Measurements from ENCODE around the gene ASCC1.

GRCh38 chr10:72049969-72050781 lies 165.9 kb downstream of the ASCC1 start:
- TF ChIP-seq EP300 (IDR thresholded peaks at IDR 0.05) (no peak), CTCF (IDR thresholded peaks at IDR 0.05) (no peak), POLR2A (IDR thresholded peaks at IDR 0.05) (no peak)

All from stomach (tissue), 4 donors.